Fibroblast of pulmonary artery (primary cell): ENCODE results near the gene CIROP.

ENCODE experiments used
- DNase-seq: peaks from one replicate; pipeline ENCODE4 v3.0.0-alpha.2; 2010; ENCODE audit warnings: low read depth
- H3K4me3 ChIP-seq: replicated peaks from 2 replicates; pipeline ENCODE4 v1.5.1; 2011; ENCODE audit warnings: low read depth, mild to moderate bottlenecking, control low read depth, low read length, moderate library complexity
- TF ChIP-seq, protein P1 (sequence below): IDR thresholded peaks from 2 replicates; pipeline ENCODE4 v1.5.1; 2011; ENCODE audit warnings: mild to moderate bottlenecking, control low read depth, low read length, inconsistent platforms; ENCODE audit errors: missing control alignments

The CIROP gene

GRCh38 chr14:23104591-23105347, at the start of gene CIROP:
TSS of gene CIROP (minus strand) at chr14:23104989. CDS start at chr14:23104920, 69 bp downstream.
- no peak within 1 kb of the TSS for H3K4me3 ChIP-seq
- no peak for DNase-seq
- TF ChIP-seq, protein P1, sequence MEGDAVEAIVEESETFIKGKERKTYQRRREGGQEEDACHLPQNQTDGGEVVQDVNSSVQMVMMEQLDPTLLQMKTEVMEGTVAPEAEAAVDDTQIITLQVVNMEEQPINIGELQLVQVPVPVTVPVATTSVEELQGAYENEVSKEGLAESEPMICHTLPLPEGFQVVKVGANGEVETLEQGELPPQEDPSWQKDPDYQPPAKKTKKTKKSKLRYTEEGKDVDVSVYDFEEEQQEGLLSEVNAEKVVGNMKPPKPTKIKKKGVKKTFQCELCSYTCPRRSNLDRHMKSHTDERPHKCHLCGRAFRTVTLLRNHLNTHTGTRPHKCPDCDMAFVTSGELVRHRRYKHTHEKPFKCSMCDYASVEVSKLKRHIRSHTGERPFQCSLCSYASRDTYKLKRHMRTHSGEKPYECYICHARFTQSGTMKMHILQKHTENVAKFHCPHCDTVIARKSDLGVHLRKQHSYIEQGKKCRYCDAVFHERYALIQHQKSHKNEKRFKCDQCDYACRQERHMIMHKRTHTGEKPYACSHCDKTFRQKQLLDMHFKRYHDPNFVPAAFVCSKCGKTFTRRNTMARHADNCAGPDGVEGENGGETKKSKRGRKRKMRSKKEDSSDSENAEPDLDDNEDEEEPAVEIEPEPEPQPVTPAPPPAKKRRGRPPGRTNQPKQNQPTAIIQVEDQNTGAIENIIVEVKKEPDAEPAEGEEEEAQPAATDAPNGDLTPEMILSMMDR: no peak

DNA sequence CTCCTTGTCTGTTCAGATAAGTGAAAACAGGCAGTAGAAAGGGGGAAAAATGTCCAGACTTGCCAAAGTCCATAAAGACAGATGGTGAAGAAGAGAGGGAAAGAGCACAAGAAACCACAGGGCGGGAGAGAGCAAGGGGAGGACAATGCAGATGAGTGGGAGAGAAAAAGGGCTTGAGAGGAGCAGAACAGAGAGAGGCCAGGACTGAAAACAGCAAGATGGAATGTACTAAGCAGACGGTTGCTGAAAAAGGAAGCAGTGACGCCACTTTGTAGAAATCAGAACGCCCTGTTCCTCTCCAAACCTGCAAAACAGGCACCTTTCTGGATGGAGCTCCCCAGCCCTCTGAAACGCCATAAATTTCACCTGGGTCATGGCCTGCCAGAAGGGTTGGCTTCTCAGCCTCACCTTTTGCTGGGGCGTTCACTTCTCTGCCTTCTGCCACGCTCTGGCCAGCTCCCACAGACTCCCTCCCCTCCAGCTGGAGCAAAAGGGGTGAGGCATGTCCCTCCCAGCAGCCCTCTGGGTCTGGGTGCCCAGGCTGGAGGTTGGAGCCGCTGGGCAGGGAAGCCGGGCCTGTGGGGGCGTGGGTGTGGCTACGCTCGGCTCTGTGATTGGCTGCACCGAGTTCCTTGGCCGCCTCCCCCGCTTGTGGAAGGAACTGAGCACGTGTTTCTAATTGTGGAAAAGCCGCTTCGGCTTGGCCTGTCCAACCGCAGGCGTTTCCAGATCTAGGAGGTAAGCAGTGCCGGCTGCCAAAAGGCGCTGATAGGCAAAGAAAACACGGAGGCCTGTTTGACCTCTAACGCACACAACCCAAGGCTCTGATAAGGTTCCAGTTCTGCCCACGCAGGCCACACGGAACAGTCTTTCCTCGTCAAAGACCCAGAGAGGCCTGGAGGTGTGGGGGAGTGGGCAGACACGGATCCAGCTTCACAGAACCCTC, 49.3 kb upstream of the CIROP start:
- TF ChIP-seq, protein P1: no peak
- peak; percentile 93 for DNase-seq
- H3K4me3 ChIP-seq: peak overlapping the region; percentile 35

GRCh38 chr14:23151342-23151741, 46.6 kb upstream of the CIROP start:
- TF ChIP-seq, protein P1: no peak
- no peak overlapping the region for H3K4me3 ChIP-seq
- DNase-seq: no peak

DNA sequence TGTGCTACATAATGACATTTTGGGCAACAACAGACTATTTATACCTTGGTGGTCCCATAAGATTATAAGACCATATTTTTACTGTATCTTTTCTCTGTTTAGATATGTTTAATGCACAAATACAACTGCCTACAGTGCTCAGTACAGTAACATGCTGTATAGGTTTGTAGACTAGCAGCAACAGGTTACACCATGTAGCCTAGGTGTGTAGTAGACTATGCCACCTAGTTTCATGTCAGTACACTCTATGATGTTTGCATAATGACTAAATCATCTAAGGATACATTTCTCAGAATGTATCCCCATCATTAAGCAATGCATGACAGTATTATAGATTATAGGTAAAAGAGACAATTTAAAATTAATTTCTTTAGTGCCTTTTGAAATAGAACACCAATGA, 45.0 kb upstream of the CIROP start:
- TF ChIP-seq, protein P1: no peak
- H3K4me3 ChIP-seq: no peak overlapping the region
- no peak for DNase-seq

- TF ChIP-seq, protein P1: no peak
- DNase-seq: no peak
- no peak overlapping the region for H3K4me3 ChIP-seq
Measured at GRCh38 chr14:23148591-23149249, 43.9 kb upstream of the CIROP start.

DNA sequence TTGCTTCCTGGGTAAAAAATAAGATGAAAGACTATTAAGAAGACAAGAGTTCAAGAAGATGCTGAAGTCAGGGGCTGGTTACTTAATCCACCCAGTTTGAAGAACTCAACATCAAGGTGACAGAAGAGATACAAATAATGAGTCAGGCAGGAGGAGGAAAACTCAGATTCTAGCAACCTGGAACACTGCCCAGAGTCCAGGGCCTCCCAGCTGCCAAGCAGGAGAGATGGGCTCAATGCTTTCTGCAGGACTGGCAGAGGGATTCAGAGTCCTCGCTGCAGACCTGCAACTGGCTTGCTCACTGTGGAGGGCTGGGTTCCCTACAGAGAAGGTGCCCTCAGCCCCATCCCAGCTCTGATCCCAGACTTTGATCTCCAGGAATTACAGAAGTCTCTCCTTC, 42.9 kb upstream of the CIROP start:
- no peak overlapping the region for H3K4me3 ChIP-seq
- TF ChIP-seq, protein P1: no peak
- peak; percentile 81 for DNase-seq
